LHCN-M2 (cell line): ENCODE measurements around the gene POLE. TPM values are rescaled to one million over a fixed set of nuclear protein-coding genes. Genes with fewer than 3 reads are reported as not detected.

Experiments used
- DNase-seq: peaks from one replicate; pipeline ENCODE4 v3.0.0-alpha.2; 2012; ENCODE audit warnings: low read depth
- total RNA-seq: library from RNA; depleted of rRNA; stranded (reverse); fragments of >200 nt; gene quantifications from 2 replicates; pipeline ENCODE4 v1.2.3, GENCODE V29; 2014

Gene POLE
- total RNA-seq, 1 experiment from 2014 or later, result 34.8 TPM

GRCh38 chr12:132631666-132632065, 55.5 kb downstream of the POLE start:
- no peak for DNase-seq

GRCh38 chr12:132630672-132631071, 56.5 kb downstream of the POLE start:
- no peak for DNase-seq

GRCh38 chr12:132629330-132629729, 57.8 kb downstream of the POLE start:
- DNase-seq, result no peak

GRCh38 chr12:132625731-132626430, 61.3 kb downstream of the POLE start:
- DNase-seq, result no peak

GRCh38 chr12:132624910-132625630, 62.1 kb downstream of the POLE start:
- DNase-seq, result no peak

- no peak for DNase-seq
These were observed 62.8 kb downstream of the POLE start for GRCh38 chr12:132624186-132624855.

- no peak for DNase-seq
These were observed 63.9 kb downstream of the POLE start for GRCh38 chr12:132623072-132623869.

- DNase-seq, result peak; percentile 88
These were observed 64.6 kb downstream of the POLE start for GRCh38 chr12:132622437-132623071.

- no peak for DNase-seq
These were observed 65.3 kb downstream of the POLE start for GRCh38 chr12:132621657-132622435.

GRCh38 chr12:132620899-132621656, 66.1 kb downstream of the POLE start:
- DNase-seq, result no peak

- no peak for DNase-seq
These were observed 66.8 kb downstream of the POLE start for GRCh38 chr12:132620113-132620898.

GRCh38 chr12:132619386-132620112, 67.6 kb downstream of the POLE start:
- DNase-seq, result no peak

GRCh38 chr12:132619071-132619385, 68.1 kb downstream of the POLE start:
- DNase-seq, result no peak

- no peak for DNase-seq
These were observed 68.5 kb downstream of the POLE start, which contains the start of gene P2RX2 for GRCh38 chr12:132618683-132619043. Gene P2RX2 (plus strand): TSS chr12:132618776. CDS start chr12:132618817, 41 bp downstream.

- no peak for DNase-seq
These were observed 69.1 kb downstream of the POLE start for GRCh38 chr12:132617822-132618682.

- no peak for DNase-seq
These were observed 69.9 kb downstream of the POLE start for GRCh38 chr12:132617135-132617701.

- no peak for DNase-seq
These were observed 71.5 kb downstream of the POLE start for GRCh38 chr12:132615579-132616038.
